Body of pancreas (tissue), 4 donors: ENCODE data around the gene YIF1B.

Experiments
- POLR2A ChIP-seq, 3 donors: fragments of 450-650 bp; IDR thresholded peaks; one replicate each; pipeline ENCODE4 v1.6.1; 2016; ENCODE audit warnings: antibody characterized with exemption in 3 of 3, mild to moderate bottlenecking in 2 of 3
- TF ChIP-seq, protein P1 (sequence below), 7 experiments: fragments of 450-650 bp in 4 of 7; fragments of 200-600 bp in 3 of 7; sonication (generic) in 3 of 7; IDR thresholded peaks; one replicate each; pipeline ENCODE4 v1.5.1; 2016 to 2019; ENCODE audit warnings: antibody characterized with exemption in 7 of 7

DNA sequence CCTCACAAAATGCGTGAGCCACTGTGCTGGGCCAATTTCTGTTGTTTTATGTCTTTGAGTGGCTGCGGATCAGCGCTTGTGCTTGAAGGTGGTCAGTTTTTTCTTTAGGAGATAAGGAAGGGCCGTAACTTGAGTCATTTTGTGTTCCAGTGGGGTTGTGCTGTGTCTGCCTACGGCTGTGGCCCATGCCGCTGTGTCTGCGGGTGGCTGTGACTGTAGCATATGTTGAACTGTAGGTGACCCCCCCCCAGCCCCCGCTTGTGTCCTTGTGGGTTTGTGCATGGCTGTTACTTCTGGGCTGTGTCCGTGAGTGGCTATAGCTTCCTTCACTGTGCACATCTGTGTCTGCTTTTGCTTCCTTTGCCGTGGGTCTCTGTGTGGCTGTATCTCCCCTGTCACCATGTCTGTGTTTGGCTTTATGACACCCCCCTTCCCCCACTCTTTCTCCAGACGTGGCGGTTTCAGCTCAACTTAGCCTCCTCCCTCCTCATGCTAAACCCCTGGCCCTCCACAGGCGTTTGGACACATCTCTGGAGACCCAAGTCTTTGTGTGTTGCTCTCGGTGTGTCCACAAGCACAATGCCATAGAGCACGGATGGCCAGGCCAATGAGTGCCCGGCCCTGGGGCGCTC is 60.2 kb downstream of the YIF1B start:
- TF ChIP-seq POLR2A (IDR thresholded peaks at IDR 0.05): no peak
- TF ChIP-seq, protein P1, sequence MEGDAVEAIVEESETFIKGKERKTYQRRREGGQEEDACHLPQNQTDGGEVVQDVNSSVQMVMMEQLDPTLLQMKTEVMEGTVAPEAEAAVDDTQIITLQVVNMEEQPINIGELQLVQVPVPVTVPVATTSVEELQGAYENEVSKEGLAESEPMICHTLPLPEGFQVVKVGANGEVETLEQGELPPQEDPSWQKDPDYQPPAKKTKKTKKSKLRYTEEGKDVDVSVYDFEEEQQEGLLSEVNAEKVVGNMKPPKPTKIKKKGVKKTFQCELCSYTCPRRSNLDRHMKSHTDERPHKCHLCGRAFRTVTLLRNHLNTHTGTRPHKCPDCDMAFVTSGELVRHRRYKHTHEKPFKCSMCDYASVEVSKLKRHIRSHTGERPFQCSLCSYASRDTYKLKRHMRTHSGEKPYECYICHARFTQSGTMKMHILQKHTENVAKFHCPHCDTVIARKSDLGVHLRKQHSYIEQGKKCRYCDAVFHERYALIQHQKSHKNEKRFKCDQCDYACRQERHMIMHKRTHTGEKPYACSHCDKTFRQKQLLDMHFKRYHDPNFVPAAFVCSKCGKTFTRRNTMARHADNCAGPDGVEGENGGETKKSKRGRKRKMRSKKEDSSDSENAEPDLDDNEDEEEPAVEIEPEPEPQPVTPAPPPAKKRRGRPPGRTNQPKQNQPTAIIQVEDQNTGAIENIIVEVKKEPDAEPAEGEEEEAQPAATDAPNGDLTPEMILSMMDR (IDR thresholded peaks at IDR 0.05): no peak
